GM19351 (cell line): Measurements from ENCODE around the gene C11orf65.
A peak's percentile ranks its signal among the peaks of the same experiment; 100 is the strongest.

Experiments
- ATAC-seq: cut with Tn5 transposase; IDR thresholded peaks from one replicate; pipeline ENCODE4 v1.9.1; 2021; ENCODE audit warnings: mild to moderate bottlenecking, moderate library complexity; ENCODE audit not compliant: unreplicated experiment

Gene C11orf65, protein sequence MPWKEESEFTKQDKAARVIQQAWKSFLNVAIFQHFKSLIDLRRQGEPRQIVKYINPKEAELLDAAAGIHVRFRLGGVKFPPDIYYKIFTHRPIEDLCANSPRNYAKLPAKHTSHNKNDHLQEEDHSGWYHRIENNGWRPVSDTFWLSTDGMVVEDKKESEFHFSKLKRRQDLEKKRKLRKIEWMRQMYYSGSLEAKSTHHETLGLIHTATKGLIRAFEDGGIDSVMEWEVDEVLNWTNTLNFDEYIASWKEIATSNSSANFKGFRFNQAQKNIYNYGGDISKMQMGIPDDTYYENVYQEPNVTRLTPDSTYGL

DNA sequence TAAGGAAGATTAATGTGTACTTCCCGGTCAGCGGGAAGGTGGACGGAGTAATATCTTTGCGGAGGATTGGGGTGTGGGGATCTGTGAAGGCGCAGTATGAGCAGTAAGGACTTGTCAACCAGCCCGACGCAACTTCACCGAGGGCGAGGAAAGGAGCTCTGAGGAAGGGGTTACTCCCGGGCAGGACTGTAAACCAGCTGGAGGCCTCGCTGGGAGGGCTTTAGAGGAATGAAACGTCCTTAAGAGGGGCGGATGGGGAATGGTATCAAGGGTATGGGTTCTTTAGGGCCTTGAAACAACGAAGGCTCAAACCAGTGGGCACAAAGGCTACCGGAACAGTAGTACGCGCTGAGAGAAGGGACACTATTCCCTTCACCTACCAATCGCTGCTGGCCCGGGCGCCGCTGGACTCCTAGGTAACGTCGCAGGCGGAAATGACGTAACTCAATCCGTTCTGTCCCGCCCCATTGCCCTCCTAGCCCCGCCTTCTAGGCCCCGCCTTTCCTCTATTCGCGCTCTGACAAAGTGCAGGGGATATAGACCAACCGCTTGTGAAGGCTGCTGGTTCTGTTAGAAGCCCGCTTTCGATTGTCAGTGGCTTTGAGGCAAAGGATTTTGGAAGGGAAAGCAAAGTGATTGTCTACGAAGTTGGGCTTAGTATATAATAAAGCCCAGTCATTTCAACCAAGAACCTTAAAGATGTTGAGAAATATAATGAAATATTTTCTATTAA is at the start of gene C11orf65:
Gene C11orf65 (minus strand): TSS at position 439 of the 733 bp plus-strand sequence. CDS start 5,970 bp downstream, outside the sequence.
- peak; percentile 99 for ATAC-seq

- ATAC-seq = no peak
These were observed 48.8 kb upstream of the C11orf65 start for GRCh38 chr11:108516125-108516524.

- no peak for ATAC-seq
These were observed 45.4 kb upstream of the C11orf65 start for GRCh38 chr11:108512708-108513107.

- no peak for ATAC-seq
These were observed 44.6 kb upstream of the C11orf65 start for GRCh38 chr11:108511851-108512474.

- ATAC-seq = no peak
These were observed 41.6 kb upstream of the C11orf65 start for GRCh38 chr11:108508653-108509593.

DNA sequence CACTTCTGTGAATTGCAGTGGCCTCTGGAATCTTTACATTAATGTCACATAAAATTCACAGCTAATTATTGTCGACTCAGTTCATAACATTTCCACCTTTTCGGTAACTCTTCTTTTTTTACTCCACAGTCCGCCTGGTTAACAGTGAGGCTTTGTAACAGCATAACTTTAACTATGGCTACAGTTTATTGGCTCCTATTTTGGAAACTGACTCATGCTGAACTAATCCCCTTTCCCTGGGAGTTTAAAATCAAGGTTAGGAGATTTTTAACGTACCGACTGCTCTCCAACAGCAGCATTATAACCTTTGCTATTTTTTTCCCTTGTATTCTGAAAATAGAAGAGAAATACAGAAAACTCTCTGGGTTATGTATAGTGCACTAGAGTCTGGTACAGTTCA is 34.1 kb upstream of the C11orf65 start:
- no peak for ATAC-seq

GRCh38 chr11:108500721-108501120 is 33.4 kb upstream of the C11orf65 start:
- no peak for ATAC-seq

DNA sequence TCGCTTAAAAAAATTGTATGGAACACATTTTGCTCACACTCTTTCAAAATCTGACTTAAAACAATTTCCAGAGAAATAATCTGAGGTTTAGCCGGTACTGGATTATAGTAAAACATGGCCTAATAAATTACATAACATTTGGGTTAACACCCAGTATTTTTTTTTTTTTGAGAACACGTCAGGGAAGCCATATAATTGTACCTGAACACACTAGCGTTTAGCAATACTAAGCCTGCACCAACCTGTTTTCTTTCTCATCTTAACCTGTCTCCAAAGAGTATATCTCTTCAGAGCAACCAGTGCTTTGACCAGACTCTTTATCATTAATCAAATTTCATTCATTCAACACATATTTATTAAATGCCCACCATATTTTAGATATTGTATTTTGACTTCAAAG is 32.8 kb upstream of the C11orf65 start:
- ATAC-seq = no peak

DNA sequence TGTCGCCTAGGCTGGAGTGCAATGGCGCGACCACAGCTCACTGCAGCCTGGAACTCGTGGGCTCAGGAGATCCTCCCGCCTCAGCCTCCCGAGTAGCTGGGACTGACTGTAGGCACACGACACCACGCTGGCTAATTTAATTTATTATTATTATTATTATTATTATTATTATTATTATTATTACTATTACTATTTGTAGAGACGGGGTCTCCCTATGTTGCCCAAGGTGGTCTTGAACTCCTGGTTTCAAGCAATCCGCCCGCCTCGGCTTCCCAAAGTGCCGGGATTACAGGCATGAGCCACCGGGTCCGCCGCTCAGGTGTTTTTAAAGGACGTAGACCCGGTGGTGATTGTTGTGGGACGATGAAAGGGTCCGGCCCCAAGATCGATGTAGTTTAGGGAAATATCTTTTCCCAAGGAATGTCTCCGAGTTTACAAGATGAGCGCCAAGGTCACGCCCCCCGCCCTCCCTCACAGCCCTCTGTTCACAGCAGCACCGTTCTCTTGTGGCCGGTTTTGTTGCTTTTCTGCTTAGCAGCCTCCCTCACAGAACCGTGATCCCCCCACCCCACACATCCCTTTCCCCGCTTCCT is 31.6 kb upstream of the C11orf65 start:
- ATAC-seq = no peak

DNA sequence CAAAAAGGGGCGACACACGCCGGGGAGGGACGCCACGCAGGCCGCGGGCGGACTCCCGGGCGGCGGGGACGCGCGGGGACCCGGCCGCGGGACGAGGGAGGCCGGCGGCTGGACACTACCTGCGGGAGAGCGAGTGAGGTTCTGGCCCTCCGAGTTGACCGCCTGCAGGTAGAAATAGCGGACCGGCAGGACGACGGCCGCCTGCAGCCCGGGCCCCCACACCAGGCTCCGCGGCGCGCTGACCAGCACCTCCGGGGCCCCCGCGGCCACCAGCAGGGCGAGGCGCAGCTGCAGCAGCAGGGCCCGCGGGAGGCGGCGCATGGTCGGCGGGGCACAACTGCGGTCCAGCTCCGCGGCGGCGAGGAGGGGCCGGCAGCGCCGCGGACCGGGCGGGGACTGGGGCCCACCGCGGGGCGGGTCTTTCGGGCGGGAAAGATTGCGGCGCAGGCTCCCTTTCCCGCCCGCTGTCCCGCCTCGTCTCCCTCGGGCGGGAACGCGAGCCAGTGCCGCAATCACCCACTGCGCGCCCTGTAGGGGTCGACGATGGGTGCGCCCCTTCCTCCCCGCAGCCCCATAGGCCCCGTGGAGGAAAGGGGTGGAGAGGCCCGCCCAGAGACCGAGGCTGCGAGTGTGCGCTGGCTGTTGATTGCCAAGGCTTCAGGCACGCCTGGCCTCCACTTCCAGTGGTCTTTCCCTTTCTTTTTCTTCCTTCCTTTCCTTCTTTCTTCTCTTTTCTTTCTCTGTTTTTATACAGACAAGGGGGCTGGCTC is 30.9 kb upstream of the C11orf65 start, which contains the start of gene POGLUT3:
Gene POGLUT3 (minus strand): TSS at position 339 of the 770 bp plus-strand sequence. CDS start 18 bp downstream, at position 321.
- ATAC-seq = peak; percentile 58

GRCh38 chr11:108497317-108498045 is 30.2 kb upstream of the C11orf65 start:
- peak; percentile 53 for ATAC-seq

- no peak for ATAC-seq
These were observed 29.4 kb upstream of the C11orf65 start for GRCh38 chr11:108496643-108497256.

DNA sequence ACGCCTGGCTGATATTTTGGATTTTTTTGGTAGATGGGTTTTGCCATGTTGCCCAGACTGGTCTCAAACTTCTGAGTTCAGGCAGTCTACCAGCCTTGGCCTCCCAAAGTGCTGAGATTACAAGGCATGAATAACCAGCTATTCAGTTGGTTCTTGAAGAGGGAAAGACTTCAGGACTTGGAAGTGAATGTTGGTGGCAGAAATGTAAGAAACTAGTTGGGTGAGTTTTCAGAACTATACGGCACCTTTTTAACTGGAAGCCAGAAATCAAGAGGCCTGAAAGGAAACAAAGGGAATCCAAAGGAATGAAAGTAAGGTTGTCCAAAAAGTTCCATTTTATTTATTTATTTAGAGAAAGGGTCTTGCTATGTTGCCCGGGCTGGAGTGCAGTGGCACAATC is 28.0 kb upstream of the C11orf65 start:
- no peak for ATAC-seq

- ATAC-seq = no peak
These were observed 26.9 kb upstream of the C11orf65 start for GRCh38 chr11:108494182-108494581.

- ATAC-seq = no peak
These were observed 24.6 kb upstream of the C11orf65 start for GRCh38 chr11:108491936-108492335.

DNA sequence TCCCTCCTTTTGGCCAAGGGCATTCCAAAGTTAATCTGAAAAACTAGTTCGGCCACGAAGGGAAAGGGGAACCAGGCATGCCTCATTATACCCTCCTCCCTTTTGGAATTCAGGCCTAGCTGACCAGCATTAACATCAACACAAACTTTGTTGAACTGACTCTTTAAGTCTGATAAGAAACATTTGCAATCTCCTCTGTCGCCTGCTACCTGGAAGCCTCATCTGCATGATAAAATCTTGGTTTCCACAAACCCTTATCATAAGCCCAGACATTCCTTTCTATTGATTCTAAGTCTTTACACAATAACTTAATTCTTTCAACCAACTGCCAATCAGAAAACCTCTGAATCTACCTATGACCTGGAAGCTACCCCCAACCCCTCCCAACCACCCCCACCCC is 19.5 kb upstream of the C11orf65 start:
- ATAC-seq = no peak

DNA sequence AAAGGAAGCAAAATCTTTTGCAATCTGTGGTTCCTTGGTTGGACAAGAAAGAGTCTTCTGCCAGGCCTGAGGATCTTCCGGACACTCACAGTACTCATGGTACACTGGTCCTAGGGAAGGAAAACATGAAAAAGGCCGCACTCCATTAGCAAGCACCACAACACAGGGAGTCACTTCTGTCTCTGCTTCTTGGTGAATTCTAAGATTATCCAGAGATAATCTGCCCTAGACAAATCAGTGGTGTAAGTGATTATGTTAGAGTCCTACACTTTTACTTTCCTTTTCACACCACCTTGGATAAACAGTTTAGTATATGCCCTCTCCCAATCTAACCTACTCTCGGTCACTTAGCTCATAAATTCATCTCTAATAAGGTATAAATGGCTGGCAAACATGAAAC is 19.0 kb upstream of the C11orf65 start:
- ATAC-seq = no peak

- ATAC-seq = no peak
These were observed 15.8 kb upstream of the C11orf65 start for GRCh38 chr11:108483163-108483562.
